ENCODE results near the gene SLC4A4. TPM values are rescaled to one million over a fixed set of nuclear protein-coding genes. Genes with fewer than 3 reads are reported as not detected.
"Not testable (repeated sequence)": the region's sequence is repeated elsewhere in the genome, so short reads cannot be mapped to it uniquely, and the experiment has no call there.

Gene SLC4A4
- total RNA-seq, 1 donor from 2014 or later: 0.32 TPM

DNA sequence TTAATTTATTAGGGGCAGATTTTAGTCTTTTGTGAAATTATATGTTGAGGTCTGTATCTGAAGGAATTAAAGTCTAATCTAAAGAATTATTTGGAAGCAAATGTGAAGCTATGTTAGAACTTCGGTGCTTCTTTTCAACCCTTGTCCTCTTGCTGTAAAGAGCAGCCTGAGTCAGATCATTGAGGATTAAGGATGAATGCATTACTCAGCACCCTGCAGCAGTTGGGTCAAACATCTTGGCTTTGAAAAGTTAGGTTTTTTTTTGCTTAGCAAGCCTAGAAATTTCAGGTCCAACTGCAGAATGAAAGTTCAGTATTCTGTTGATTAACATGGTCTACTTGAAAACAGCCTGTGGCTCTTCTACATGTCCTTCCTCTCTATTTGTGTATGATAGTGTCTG is 57.6 kb downstream of the SLC4A4 start:
- H3K36me3 ChIP-seq: no peaks in the 10 kb centered on the region
- TF ChIP-seq, protein P1, sequence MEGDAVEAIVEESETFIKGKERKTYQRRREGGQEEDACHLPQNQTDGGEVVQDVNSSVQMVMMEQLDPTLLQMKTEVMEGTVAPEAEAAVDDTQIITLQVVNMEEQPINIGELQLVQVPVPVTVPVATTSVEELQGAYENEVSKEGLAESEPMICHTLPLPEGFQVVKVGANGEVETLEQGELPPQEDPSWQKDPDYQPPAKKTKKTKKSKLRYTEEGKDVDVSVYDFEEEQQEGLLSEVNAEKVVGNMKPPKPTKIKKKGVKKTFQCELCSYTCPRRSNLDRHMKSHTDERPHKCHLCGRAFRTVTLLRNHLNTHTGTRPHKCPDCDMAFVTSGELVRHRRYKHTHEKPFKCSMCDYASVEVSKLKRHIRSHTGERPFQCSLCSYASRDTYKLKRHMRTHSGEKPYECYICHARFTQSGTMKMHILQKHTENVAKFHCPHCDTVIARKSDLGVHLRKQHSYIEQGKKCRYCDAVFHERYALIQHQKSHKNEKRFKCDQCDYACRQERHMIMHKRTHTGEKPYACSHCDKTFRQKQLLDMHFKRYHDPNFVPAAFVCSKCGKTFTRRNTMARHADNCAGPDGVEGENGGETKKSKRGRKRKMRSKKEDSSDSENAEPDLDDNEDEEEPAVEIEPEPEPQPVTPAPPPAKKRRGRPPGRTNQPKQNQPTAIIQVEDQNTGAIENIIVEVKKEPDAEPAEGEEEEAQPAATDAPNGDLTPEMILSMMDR (IDR thresholded peaks at IDR 0.05): no peak
- H3K4me1 ChIP-seq: no peaks in the 10 kb centered on the region
- no peaks in the 10 kb centered on the region for H3K27me3 ChIP-seq
- no peak overlapping the region for H3K27ac ChIP-seq
- no peaks in the 10 kb centered on the region for H3K9me3 ChIP-seq
- intact Hi-C loops (cut with DNase I): no loop called here
- DNase-seq (ENCODE audit: low spot score in 2 of 2): no peak
- H3K4me3 ChIP-seq: no peak overlapping the region

DNA sequence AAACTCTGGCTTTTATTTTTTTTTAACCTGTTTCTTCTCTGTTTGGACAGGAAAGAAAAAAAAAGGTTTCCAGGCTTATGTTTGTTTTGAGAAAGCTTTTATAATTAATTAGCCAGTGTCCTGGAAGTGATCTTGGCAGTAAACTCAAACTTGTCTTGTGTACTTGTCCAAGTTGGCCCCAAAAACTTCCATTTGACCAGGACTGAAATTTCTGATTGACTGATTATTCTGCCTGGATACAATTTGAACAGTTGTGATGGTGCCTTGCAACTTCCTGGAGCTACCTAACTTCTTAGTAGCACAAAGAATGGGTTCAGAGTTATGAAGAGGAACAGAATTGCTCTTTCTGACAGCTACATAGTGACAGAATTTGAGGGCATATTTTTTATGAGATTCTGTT is 62.0 kb downstream of the SLC4A4 start:
- TF ChIP-seq, protein P1 (IDR thresholded peaks at IDR 0.05): no peak

DNA sequence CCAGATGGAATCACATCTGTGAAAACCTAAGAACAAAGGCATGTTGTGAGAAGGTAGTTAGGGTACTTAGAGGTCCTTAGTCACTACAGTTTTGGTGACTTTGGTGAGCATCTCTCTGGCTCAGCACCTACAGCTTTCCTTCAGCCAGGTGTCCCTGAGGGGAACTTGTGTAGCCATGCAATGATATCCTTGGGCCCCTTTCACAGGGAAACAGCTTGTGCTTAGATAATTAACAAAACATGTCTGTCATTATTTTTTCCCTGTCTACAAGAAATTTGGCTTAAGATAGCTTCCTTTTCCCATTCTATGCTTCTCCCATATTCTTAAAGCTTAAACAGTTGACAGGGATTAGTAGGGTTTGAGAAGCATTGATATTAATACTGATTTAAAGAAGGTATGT is 63.8 kb downstream of the SLC4A4 start:
- H3K36me3 ChIP-seq: no peaks in the 10 kb centered on the region
- H3K4me1 ChIP-seq: no peaks in the 10 kb centered on the region
- DNase-seq (ENCODE audit: low spot score in 2 of 2): no peak
- intact Hi-C loops (cut with DNase I): no loop called here
- H3K4me3 ChIP-seq: no peak overlapping the region
- no peaks in the 10 kb centered on the region for H3K9me3 ChIP-seq
- no peaks in the 10 kb centered on the region for H3K27me3 ChIP-seq
- TF ChIP-seq, protein P1 (IDR thresholded peaks at IDR 0.05): no peak
- no peak overlapping the region for H3K27ac ChIP-seq

More for the DNA sequence above, 62.0 kb downstream of the SLC4A4 start:
- DNase-seq (ENCODE audit: low spot score in 2 of 2): no peak
- intact Hi-C loops (cut with DNase I): no loop called here
- H3K9me3 ChIP-seq: no peaks in the 10 kb centered on the region
- no peaks in the 10 kb centered on the region for H3K36me3 ChIP-seq
- H3K27ac ChIP-seq: no peak overlapping the region
- H3K4me1 ChIP-seq: no peaks in the 10 kb centered on the region
- no peaks in the 10 kb centered on the region for H3K27me3 ChIP-seq
- H3K4me3 ChIP-seq: no peak overlapping the region

DNA sequence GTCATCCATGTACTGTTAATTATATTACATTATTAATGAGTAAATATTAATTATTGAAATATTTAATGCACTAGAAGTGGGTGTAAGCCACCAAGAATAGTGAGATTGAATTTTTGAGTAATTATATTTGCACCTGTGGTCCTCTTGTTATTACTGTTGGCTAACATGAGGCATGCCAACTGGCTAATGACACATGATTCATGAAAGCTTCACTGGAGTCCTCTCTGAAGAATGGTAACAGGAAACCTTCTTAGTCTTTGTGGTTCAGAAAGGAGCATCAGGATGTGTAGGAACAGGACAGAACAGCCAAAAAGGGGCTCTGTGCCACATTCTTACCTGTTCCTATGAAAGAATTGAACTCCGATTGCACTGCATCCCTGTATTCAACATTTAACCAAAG is 65.2 kb downstream of the SLC4A4 start:
- TF ChIP-seq, protein P1 (IDR thresholded peaks at IDR 0.05): no peak
- no peak overlapping the region for H3K4me3 ChIP-seq
- no peaks in the 10 kb centered on the region for H3K36me3 ChIP-seq
- intact Hi-C loops (cut with DNase I): no loop called here
- no peak overlapping the region for H3K27ac ChIP-seq
- no peaks in the 10 kb centered on the region for H3K27me3 ChIP-seq
- DNase-seq (ENCODE audit: low spot score in 2 of 2): no peak
- no peaks in the 10 kb centered on the region for H3K9me3 ChIP-seq
- no peaks in the 10 kb centered on the region for H3K4me1 ChIP-seq

DNA sequence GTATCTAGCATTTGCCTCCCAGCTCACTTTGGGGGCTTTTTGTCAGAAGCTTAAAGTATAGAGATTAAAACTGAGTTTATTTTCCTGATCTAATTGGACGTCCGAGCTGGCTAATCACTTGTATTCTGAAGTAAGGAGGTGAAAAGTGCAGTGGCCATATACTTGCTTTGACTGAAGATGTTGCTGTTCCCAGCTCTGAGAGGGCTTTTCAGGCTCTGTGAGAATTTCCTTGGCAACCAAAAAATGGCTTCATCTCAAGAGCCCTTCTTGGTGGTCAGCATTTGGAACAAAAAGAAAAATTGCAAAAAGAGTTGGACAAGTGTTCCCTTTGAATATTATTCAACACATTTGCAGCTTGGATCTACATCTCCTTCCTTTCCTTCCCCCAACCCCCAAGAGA is 67.0 kb downstream of the SLC4A4 start:
- TF ChIP-seq, protein P1 (IDR thresholded peaks at IDR 0.05): no peak
- no peak overlapping the region for H3K4me3 ChIP-seq
- intact Hi-C loops (cut with DNase I): no loop called here

DNA sequence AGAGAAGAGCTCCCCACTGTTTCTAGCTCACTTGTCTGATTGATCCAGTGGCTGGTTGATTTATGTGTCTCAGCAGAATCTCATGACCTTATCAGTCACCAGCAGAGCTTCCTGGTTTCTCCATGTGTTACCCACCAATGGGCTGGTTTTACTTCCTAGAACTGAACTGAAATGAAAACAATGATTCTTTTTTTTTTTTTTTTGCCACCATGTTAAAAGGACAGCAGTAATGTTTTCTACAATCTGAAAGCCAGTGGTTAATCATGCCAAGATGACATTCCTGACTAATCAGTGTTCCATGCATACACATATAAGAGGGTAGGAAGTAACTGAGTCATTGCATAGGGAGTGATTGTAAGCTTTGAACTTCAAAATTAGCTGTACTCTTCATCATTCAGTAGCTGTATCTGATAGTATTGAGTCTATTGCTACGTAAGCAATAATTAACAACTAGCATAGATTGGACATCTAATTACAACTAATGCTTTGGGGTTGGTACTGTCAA is 67.7 kb downstream of the SLC4A4 start:
- TF ChIP-seq, protein P1 (IDR thresholded peaks at IDR 0.05): no peak
- Histone ChIP-seq H3K9me3 (no peaks in the 10 kb centered on the region), H3K4me3 (no peak overlapping the region), H3K27me3 (no peaks in the 10 kb centered on the region), H3K4me1 (no peaks in the 10 kb centered on the region), H3K36me3 (no peaks in the 10 kb centered on the region), H3K27ac (no peak overlapping the region)
- intact Hi-C loops (cut with DNase I): no loop called here
- DNase-seq (ENCODE audit: low spot score in 2 of 2): no peak

More for the DNA sequence above, 67.0 kb downstream of the SLC4A4 start:
- Histone ChIP-seq H3K4me1 (no peaks in the 10 kb centered on the region), H3K9me3 (no peaks in the 10 kb centered on the region), H3K27me3 (no peaks in the 10 kb centered on the region), H3K36me3 (no peaks in the 10 kb centered on the region), H3K27ac (no peak overlapping the region)
- DNase-seq (ENCODE audit: low spot score in 2 of 2): no peak

DNA sequence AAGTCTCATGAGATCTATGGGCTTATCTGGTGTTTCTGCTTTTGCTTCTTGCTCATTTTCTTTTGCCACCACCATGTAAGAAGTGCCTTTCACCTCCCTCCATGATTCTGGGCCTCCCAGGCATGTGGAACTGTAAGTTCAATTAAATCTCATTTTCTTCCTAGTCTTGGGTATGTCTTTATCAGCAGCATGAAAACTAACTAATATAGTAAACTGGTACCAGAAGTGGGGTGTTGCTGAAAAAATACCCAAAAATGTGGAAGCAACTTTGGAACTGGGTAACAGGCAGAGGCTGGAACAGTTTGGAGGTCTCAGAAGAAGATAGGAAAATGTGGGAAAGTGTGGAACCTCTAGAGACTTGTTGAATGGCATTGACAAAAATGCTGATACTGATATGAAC is 70.1 kb downstream of the SLC4A4 start:
- DNase-seq (ENCODE audit: low spot score in 2 of 2); H3K9me3 ChIP-seq; H3K4me1 ChIP-seq; H3K27ac ChIP-seq; H3K27me3 ChIP-seq; H3K36me3 ChIP-seq; intact Hi-C loops (cut with DNase I); H3K4me3 ChIP-seq: not testable (repeated sequence)

Data from ascending aorta (tissue), 2 donors.